ENCODE results near the gene CHPF. TPM values are rescaled to one million over a fixed set of nuclear protein-coding genes. Genes with fewer than 3 reads are reported as not detected.

CHPF gene
- total RNA-seq, 1 experiment from 2014 or later = 13.8 TPM

DNA sequence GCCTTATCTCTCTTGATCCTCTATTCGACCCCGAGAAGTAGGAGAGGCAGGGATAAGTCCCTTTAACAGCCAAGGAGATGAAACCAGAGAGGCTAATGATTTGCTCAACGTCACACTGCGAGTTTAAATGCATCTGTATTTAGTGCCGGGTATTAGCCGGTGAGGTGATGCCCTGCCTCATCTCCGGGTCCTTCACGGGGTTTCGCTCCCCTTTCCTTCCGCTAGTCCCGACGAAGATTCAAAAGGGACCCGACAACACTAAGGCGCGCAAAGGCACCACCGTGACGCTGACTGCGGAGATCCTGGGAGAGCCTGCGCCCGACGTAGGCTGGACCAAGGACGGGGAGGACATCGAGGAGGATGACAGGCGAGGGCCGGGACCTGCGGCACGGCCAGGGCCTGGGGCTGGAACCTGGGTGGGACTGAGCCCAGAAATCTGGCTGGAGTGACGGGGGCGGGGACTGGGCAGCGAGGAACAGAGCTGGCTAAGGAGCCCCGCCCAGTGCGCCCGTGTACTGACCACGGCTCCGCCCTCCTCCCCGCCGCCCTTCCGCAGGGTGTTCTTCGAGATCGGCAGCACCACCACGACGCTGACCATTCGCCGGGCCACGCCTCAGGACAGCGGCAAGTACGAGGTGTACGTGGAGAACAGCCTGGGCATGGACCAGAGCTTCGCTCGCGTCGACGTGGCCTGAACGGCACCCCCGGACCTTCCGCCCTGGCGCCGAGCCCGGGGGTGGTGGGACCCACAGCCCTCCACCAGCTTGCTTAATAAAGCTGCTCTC, 45.9 kb downstream of the CHPF start:
- peak overlapping the region; percentile 57 for H3K4me3 ChIP-seq (ENCODE audit: low read depth, low read length, poor library complexity, severe bottlenecking)
- ChIA-PET POLR2A (ENCODE audit: low non-redundant PET) (no interaction called here), CTCF (interaction anchor here (0.5 to 6.8 kb wide), 4 partner anchors 12 to 44 kb away, joined by 3 to 101 read pairs (median 7); no protein-coding TSS in a partner anchor)
- peak overlapping the region; percentile 39 for H3K27ac ChIP-seq (ENCODE audit: low read depth, low read length, poor library complexity, severe bottlenecking)
- no peaks in the 10 kb centered on the region for H3K9me3 ChIP-seq (ENCODE audit: low read depth, low read length, poor library complexity, severe bottlenecking)
- BruUV-seq (replicated peaks) = no TSS peak
- no peak for DNase-seq (ENCODE audit: low spot score)
- no peaks in the 10 kb centered on the region for H3K36me3 ChIP-seq (ENCODE audit: insufficient read depth, low read length, poor library complexity, severe bottlenecking)
- TF ChIP-seq, protein P1, sequence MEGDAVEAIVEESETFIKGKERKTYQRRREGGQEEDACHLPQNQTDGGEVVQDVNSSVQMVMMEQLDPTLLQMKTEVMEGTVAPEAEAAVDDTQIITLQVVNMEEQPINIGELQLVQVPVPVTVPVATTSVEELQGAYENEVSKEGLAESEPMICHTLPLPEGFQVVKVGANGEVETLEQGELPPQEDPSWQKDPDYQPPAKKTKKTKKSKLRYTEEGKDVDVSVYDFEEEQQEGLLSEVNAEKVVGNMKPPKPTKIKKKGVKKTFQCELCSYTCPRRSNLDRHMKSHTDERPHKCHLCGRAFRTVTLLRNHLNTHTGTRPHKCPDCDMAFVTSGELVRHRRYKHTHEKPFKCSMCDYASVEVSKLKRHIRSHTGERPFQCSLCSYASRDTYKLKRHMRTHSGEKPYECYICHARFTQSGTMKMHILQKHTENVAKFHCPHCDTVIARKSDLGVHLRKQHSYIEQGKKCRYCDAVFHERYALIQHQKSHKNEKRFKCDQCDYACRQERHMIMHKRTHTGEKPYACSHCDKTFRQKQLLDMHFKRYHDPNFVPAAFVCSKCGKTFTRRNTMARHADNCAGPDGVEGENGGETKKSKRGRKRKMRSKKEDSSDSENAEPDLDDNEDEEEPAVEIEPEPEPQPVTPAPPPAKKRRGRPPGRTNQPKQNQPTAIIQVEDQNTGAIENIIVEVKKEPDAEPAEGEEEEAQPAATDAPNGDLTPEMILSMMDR (conservative IDR thresholded peaks at IDR 0.05; ENCODE audit: low read depth, low read length) = no peak
- TF ChIP-seq EZH2 (IDR thresholded peaks at IDR 0.05; ENCODE audit: borderline replicate concordance, low read depth, low read length, poor library complexity, severe bottlenecking) = no peak
- intact Hi-C loops (cut with micrococcal nuclease; ENCODE audit: unreplicated experiment) = no loop called here
- H3K27me3 ChIP-seq (replicated peaks; ENCODE audit: insufficient read depth, low read depth, low read length, poor library complexity) = no peaks in the 10 kb centered on the region
- H3K4me1 ChIP-seq (ENCODE audit: insufficient read depth, low read length, poor library complexity, severe bottlenecking) = peaks cover 26% of the 10 kb centered on the region

DNA sequence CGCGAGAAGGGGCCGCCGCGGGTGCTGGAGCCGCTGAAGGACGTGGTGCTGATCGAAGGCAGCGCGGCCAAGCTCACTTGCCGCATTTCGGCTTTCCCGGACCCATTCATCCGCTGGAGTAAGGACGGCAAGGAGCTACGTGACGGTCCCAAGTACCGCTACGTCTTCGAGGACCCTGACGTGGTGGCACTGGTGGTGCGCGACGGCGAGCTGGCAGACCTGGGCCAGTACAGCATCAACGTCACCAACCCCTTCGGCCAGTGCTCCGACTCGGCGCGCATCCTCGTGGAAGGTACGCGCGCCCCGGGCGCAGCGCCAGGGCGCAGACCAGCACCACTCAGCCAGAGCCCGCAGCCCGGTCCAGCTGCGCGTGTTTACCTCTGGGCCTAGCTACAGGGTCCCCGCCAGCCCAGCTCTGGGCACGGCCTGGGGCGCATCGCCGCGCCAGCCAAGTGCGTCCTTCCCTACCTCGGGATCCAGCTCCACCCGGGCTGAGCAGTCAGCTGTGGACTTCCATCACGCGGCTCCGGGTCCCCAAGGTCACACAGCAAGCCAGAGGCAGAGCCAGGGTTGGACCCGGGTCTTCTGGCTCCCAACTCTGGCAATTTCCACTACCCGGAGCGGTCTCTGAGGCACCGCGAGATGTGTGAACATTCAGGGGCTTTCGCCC, 46.6 kb downstream of the CHPF start:
- Histone ChIP-seq H3K27ac (ENCODE audit: low read depth, low read length, poor library complexity, severe bottlenecking) (no peak overlapping the region), H3K36me3 (ENCODE audit: insufficient read depth, low read length, poor library complexity, severe bottlenecking) (no peaks in the 10 kb centered on the region), H3K4me1 (ENCODE audit: insufficient read depth, low read length, poor library complexity, severe bottlenecking) (peaks cover 26% of the 10 kb centered on the region), H3K4me3 (ENCODE audit: low read depth, low read length, poor library complexity, severe bottlenecking) (no peak overlapping the region), H3K9me3 (ENCODE audit: low read depth, low read length, poor library complexity, severe bottlenecking) (no peaks in the 10 kb centered on the region), H3K27me3 (replicated peaks; ENCODE audit: insufficient read depth, low read depth, low read length, poor library complexity) (no peaks in the 10 kb centered on the region)
- TF ChIP-seq EZH2 (IDR thresholded peaks at IDR 0.05; ENCODE audit: borderline replicate concordance, low read depth, low read length, poor library complexity, severe bottlenecking) = no peak
- TF ChIP-seq, protein P1 (conservative IDR thresholded peaks at IDR 0.05; ENCODE audit: low read depth, low read length) = no peak
- DNase-seq (ENCODE audit: low spot score) = no peak
- POLR2A ChIA-PET (ENCODE audit: low non-redundant PET) = no interaction called here
- intact Hi-C loops (cut with micrococcal nuclease; ENCODE audit: unreplicated experiment) = no loop called here
- CTCF ChIA-PET = interaction anchor here (0.8 to 6.8 kb wide), 3 partner anchors 13 to 34 kb away, joined by 3 to 101 read pairs (median 4); no protein-coding TSS in a partner anchor
- no TSS peak for BruUV-seq (replicated peaks)

DNA sequence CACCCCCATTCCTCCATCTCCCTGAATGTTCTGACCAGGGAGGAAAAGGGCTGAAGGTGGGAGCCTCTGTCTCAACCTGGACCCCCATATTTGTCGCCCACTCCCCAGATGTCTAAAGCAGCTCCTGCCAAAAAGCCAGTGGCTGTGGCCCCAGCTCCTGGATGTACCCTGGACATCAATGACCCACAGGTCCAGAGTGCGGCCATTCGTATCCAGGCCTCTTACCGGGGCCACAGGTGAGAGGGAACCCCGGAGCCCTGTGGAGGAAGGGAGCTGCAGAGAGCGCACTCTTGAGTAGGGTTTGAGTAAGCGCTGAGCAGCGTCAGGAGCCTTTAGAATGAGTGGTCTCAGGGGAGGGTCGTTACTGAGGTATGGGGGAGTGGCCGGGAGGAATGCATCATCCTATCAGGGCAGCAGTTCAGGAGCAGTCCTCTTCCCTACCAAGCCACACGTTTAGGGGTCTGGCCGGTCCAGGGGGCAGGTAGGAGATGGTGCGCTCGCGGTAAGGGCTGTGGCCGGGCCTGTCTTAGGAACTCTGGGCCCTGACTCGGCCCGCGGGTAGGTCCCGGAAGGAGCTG, 47.3 kb downstream of the CHPF start:
- no peak for TF ChIP-seq EZH2 (IDR thresholded peaks at IDR 0.05; ENCODE audit: borderline replicate concordance, low read depth, low read length, poor library complexity, severe bottlenecking)
- TF ChIP-seq, protein P1 (conservative IDR thresholded peaks at IDR 0.05; ENCODE audit: low read depth, low read length) = no peak
- H3K4me3 ChIP-seq (ENCODE audit: low read depth, low read length, poor library complexity, severe bottlenecking) = no peak overlapping the region

More for the DNA sequence above, 47.3 kb downstream of the CHPF start:
- Histone ChIP-seq H3K4me1 (ENCODE audit: insufficient read depth, low read length, poor library complexity, severe bottlenecking) (peaks cover 29% of the 10 kb centered on the region), H3K36me3 (ENCODE audit: insufficient read depth, low read length, poor library complexity, severe bottlenecking) (no peaks in the 10 kb centered on the region), H3K27ac (ENCODE audit: low read depth, low read length, poor library complexity, severe bottlenecking) (no peak overlapping the region), H3K9me3 (ENCODE audit: low read depth, low read length, poor library complexity, severe bottlenecking) (no peaks in the 10 kb centered on the region), H3K27me3 (replicated peaks; ENCODE audit: insufficient read depth, low read depth, low read length, poor library complexity) (no peaks in the 10 kb centered on the region)
- BruUV-seq (replicated peaks) = no TSS peak
- POLR2A ChIA-PET (ENCODE audit: low non-redundant PET) = interaction anchor here (0.6 to 0.9 kb wide), 2 partner anchors 12 to 13 kb away, joined by 4 to 9 read pairs; no protein-coding TSS in a partner anchor
- CTCF ChIA-PET = interaction anchor here (0.8 to 6.8 kb wide), 11 partner anchors 9 to 34 kb away, joined by 3 to 101 read pairs (median 7); partner anchors contain the start of gene ASIC4
- intact Hi-C loops (cut with micrococcal nuclease; ENCODE audit: unreplicated experiment) = no loop called here
- no peak for DNase-seq (ENCODE audit: low spot score)

Data from A673 (cell line).